Right kidney (tissue), 1 donor: ENCODE data around the gene SPATC1L.

Experiments used
- DNase-seq: peaks from one replicate; pipeline ENCODE4 v3.0.0-alpha.2; 2016

Gene SPATC1L

GRCh38 chr21:46216132-46216747 is 32.0 kb upstream of the SPATC1L start:
- DNase-seq: no peak

- DNase-seq: no peak
These were observed 31.3 kb upstream of the SPATC1L start for GRCh38 chr21:46215436-46216131.

- DNase-seq: no peak
These were observed 30.4 kb upstream of the SPATC1L start for GRCh38 chr21:46214478-46215340.

- no peak for DNase-seq
These were observed 29.5 kb upstream of the SPATC1L start for GRCh38 chr21:46213620-46214286.

- no peak for DNase-seq
These were observed 28.6 kb upstream of the SPATC1L start for GRCh38 chr21:46212721-46213484.

- no peak for DNase-seq
These were observed 27.8 kb upstream of the SPATC1L start for GRCh38 chr21:46211786-46212720.

- DNase-seq: no peak
These were observed 27.1 kb upstream of the SPATC1L start for GRCh38 chr21:46211376-46211775.

- no peak for DNase-seq
These were observed 26.3 kb upstream of the SPATC1L start for GRCh38 chr21:46210378-46211136.

- no peak for DNase-seq
These were observed 24.8 kb upstream of the SPATC1L start for GRCh38 chr21:46208761-46209721.

- DNase-seq: no peak
These were observed 23.8 kb upstream of the SPATC1L start for GRCh38 chr21:46207920-46208591.

- DNase-seq: no peak
These were observed 23.0 kb upstream of the SPATC1L start for GRCh38 chr21:46207006-46207919.

GRCh38 chr21:46206163-46207005 is 22.1 kb upstream of the SPATC1L start:
- DNase-seq: no peak

- DNase-seq: no peak
These were observed 21.5 kb upstream of the SPATC1L start for GRCh38 chr21:46205766-46206162.

GRCh38 chr21:46205166-46205565 is 20.9 kb upstream of the SPATC1L start:
- no peak for DNase-seq

- DNase-seq: no peak
These were observed 18.9 kb upstream of the SPATC1L start for GRCh38 chr21:46203203-46203600.

- DNase-seq: no peak
These were observed 18.4 kb upstream of the SPATC1L start for GRCh38 chr21:46202592-46203202.
